NCI-H2171 (cell line): ENCODE results near the gene GDAP2.
"Not testable (repeated sequence)": the region's sequence is repeated elsewhere in the genome, so short reads cannot be mapped to it uniquely, and the experiment has no call there.

Experiments
- DNase-seq: peaks from one replicate; lab custom pipeline; 2025; lab: John Stamatoyannopoulos, UW

Gene GDAP2

DNA sequence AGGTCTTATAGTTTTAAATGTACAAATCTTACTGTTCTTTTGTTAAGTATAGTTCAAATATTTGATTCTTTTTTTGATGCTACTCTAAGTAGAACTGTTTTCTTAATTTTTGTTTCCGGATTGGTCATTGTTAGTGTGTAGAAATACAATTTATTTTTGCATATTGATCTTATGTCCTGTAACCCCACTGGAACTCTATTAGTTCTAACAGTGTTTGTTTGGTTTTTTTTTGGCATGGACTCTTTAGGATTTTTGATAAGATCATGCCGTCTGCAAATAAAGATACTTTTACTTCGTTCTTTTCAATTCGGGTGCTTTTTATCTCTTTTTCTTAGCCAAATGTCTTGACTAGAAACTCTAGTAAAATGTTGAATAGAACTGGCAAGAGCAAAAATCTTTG is 26.5 kb downstream of the GDAP2 start:
- no peak for DNase-seq

DNA sequence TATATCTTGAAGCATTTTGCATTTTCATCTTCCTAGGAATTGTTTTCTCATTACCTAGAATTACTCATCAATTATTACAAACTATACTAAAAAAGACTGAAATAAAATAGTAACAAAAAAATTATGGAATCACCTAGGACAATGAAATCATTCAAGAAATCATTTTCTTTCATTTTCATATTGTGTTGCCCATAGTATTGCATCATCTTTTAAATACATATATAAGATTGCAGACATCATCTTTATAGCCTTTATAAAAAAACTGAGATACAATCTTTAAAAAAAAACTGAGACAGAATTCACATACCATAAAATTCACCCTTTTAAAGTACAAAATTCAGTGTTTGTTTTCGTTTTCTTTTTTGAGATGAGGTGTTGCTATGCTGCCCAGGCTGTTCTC is 29.6 kb downstream of the GDAP2 start:
- no peak for DNase-seq

DNA sequence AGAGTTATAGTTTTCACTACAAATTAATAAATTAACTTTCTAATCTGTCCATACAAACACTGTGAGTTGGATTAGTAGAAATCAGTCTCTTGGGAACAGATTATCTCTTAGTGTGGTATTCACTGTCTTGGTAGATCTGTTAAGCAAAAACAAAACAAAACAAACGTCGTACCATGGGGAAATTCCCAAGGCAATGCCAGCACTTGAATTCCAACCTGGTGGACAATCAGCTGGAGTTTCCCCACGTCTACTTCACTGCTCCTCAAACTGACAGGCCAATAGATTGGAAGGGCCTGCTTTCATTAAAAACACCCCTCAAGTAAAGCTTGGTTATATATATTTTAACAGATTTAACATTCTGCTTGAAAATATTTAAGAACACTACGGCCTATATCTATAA is 31.9 kb downstream of the GDAP2 start:
- no peak for DNase-seq

DNA sequence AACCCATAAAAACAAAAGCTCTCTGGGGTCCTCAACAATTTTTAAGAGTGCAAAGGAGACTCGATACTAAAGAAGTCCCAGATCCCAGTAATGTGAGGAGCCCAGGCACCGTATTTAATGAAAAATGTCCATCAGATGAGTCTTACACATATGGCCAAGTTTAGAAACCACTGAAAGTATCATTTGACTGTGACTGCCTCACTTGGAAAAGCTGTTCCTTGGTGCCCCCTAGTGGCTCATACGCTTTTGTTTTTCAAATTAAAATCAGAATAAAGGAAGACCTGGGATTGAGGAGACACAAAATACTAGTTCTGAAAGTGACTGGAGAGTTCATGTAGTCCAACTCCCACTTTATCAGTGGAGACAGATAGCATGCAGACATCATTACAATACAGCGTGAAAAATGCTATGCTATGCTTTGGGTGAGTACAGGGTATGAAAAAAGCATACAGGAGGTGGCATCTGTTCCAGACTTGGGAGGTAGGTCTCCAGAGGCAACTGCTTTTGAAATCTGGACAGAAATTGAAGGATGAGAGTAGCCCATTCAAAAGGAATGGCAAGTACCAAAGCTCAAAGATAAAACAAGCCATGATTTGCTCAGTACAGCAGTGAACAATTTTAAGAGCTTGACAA is 33.8 kb downstream of the GDAP2 start:
- DNase-seq, result peak; percentile 53

DNA sequence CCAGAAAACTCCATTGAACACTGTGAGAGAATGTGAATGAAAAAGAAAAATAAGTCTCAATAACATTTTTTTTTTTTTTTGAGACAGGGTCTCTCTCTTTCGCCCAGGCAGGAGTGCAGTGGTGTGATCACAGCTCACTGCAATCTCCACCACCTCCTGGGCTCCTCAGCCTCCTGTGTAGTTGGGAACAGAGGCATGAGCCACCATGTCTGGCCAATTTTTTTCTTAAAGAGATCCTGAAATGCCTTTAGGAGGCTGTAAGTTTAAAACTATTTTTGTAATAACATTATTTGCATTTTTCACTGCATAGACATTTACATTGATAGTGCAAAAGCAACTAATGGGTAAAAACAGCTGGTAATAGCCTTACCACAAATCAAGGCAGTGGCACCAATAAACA is 35.3 kb downstream of the GDAP2 start:
- no peak for DNase-seq

DNA sequence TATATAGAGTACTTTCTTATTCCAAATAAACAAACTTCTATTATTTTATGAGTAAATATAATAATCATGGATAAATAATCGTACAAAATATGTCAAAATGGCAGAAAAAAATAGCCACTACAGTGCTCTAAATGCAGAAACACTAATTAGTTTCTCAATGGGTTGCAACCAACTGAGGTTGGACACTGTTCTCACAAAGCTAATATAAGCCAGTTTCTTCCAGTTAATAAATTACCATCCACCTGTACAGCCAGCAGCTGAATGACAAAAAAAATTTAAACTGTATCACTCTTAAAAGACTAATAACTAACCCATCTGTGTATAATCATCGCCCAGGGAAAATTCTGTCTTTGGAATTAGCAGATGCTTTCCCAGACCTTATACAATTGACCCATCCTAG is 36.9 kb downstream of the GDAP2 start:
- no peak for DNase-seq

DNA sequence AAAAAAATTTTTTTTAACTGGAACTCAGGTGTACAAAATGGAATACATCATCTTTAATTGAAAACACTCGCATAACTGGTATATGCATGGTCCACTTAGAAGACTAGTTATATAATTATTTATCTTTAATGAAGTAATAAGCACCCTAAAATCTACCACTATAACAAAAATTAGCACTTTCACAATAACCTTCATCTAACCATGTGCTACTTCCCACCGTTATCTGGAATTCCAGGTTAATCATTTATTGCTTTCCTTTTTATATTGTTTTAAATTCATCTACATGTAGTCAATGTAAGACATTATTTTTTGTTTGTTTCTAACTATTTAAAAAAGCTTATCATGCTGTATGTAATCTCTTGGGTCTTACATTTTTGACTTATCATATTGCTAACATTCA is 39.0 kb downstream of the GDAP2 start:
- DNase-seq, result no peak

DNA sequence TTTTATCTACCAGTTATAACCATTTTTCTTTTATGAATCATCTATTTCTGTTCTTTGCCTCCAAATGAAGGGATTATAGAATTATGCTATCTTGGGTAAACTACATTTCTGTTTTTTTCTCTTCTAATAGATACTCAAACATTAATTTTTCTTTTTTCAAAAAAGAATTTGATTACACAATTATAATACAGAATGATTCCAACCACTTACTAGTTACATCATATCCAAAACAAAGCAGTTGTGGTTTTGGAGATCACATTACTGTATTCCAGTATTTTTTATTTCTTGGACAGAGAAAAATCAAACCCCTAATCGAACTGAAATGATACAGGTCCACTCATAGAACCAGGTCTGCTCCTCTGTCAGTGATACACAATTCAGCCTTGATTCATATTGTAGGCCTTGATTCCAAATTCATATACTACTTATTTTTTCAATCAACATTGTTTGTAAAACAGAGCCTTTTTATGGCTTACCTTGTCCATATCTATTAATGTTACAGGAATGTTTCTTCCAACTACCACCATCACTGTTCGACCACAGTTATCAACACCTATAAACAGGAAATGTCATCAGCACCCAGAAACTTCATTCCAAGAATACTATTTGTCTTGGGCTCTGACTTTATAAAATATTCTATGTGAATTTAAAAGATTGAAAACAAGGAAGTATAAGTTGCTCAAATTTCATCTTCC is 43.2 kb downstream of the GDAP2 start:
- no peak for DNase-seq

DNA sequence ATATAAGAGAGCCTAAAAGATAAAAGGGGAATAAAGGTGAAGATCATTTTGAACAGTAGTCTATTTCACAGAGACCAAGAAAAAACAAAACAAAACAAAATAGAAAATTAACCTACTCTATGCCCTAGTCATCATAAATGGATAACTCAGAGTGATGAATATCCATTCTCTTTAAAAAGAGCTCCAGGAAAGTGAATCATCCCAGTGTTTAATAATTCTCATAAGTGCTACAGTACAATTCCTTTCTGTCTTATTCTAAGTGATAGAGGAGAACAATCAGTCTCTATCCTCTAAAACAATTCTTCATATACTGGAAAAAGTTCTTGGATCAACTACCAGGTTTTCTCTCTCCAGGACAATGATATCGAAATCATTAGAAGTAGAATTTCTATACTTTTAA is 45.8 kb downstream of the GDAP2 start:
- DNase-seq, result no peak

DNA sequence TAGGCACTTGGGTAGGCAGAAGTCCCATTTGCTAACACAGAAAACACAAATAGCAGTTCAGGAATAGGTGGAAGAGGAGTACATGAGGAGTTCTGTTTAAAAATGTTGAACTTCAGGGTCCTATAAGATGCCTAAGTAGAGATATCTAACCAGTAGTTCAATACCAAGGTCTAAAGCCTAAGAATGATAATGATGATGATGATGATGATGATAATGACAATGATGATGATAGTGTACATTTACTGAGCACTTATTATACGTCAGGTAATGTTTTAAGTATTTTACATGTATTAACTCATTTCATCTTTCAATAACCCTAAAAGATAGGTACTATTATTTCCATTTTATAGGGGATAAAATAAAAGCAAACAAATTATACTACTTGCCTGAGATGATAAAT is 50.1 kb downstream of the GDAP2 start:
- DNase-seq, result no peak

DNA sequence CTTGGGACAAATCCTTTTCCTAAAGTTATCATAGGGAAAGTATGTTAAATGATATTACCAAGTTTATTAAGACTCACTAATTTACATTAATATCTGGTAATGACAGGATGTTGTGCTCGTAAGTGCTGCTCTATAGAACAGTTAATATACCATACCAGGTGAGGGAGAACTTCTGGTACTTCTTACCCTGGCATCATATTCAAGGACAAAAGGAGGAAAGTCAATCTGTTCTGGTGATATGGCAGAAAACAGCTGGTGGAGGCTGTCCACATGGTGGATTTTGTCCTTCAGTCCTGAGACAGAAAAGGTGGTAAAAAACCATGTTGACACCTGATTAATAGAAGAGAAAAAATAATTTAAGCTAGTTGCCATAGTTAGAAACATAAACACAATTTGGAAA is 51.6 kb downstream of the GDAP2 start:
- DNase-seq, result no peak

DNA sequence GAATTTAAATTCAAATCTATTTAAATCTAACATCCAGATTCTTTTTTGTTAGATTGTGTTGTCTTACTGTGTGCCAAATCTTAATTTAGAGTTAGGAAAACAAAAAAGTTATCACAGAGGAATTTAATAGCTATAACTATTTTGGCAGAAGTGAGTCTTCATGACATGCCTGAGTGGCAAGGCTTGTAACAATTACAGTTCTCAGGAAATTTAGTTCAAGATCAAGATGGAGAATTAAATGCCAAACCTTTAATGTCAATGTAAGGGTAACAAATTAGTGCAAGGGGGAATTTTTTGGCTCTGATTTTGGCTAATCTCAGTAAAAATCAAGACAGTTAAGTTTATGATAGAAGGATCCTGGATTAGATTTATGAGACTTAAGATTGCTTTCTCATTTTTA is 58.4 kb downstream of the GDAP2 start:
- no peak for DNase-seq

DNA sequence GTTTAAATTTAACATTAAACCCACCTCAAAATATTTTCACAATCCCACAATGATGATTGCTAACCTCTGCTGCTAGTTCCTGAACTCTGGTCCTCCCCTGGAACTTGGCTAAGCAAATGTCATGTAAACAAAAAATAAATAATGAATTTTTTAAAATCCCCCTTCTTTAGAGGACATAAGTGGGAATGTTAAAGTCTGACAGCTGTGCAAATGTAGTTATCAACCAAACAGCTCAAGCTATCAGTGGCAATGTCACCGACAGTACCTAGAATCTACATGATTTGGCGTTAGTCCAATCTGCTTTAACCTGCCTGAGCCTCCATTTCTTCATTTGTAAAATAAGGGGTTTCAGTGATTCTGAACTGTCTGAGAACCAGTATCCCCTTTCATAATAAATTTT is 67.7 kb downstream of the GDAP2 start:
- peak; percentile 37 for DNase-seq

DNA sequence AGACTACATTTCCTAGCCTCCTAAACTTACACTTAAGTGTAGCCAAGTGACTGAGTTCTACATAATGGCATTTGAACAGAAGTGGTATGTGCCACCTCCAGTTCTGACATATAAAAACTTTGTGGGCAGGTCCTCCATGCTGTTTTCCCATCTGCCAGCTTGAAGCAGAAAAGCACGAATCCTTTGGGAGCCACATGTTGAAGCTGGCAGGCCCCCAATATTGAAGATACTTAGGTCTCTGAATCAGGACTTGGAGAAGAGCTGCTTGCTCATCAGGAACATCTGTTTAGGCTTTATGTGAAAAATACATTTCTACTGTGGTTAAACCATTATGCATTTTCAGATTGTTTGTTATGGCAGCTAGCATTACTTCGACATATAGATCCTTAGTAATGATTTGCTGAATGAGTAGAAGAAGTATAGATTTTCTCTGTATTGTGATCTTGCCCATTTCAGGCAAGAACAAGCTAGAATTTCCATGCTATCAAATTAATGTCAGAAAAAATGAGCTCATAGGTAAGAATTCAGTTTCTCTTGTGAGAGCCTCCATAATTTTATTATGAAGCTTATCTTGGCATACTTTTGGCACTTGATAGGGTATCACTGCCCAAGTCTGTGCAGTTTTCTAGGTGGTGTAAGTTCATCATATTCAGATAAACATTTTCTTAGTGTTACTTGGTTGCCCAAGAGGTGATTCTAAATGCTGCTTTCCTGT is 68.4 kb downstream of the GDAP2 start:
- DNase-seq, result peak; percentile 94

DNA sequence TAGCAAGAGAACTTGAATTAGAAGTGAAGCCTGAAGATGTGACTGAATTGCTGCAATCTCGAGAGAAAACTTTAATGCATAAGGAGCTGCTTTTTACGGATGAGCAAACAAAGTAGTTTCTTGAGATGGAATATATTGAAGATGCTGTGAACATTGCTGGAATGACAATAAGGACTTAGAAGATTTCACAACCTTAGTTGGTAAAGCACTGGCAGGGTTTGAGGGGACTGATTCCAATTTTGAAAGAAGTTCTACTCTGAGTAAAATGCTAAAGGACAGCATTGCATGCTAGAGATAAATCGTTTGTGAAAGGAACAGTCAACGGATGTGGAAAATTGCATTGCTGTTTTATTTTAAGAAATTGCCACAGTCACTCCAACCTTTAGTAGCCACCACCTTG is 69.5 kb downstream of the GDAP2 start:
- no peak for DNase-seq

DNA sequence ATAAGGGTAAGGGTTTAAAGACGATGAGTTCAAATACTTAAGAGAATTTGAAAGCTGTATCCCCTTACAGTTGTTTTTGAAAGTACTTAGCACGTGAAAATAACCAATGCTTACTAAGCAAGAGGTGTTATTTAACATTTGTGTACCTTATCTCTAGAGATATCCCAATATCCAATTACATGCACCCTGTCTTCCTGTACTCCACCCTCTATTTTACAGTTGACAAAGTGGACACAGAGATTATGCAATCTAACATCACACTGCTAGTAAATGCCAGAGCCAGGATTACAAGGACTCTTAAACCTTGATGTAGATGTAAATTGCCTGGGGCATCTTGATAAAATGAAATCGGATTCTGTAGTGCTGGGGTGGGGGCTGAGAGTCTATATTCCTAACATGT is 72.0 kb downstream of the GDAP2 start:
- no peak for DNase-seq

DNA sequence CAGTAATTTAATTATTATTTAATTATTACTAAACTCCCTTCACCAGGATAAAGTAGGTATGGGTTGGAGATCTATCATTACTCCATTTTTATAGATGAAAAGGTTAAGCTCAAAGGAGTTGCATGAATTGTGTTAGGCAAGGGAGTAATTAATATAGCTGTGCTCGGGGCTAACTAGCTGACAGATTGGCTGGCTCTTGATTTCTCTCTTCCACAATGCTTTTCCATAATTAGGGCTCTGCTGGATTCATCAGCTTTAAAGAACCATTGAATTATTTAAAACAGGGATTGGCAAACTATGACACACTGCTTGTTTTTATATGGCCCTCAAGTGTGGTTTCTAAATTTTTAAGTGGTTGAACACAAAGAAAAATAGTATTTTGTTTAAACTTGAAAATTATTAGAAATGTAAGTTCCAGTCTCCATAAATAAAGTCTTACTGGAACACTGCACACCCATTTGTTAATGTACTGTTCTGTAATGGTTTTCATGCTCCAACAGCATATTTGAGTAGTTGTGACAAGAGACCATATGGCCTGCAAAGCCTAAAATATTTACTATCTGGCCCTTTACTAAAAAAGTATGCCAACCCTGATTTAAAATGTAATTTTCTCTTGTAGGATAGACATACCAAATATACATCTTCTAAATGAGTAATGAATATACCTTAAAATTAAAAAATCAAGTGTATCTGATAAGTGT is 76.4 kb downstream of the GDAP2 start:
- DNase-seq, result no peak

DNA sequence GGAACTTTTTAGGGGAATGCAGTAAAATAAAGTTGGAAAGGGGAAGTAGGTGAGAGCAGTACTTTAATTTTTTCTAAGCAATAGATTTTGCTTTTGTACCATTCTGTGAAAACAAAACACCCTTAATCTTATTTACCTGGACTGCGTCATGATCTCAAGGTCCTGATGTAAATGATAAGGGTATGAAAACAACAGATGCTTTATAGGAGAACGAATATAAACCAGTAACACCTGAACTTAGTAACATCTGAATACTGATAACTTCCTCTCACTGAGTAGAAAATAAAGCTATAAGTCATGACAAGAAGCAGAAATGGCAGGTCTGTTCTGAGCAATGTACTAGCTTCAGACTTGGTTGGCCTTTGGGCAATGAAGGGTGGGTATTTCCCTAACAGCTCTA is 77.7 kb downstream of the GDAP2 start:
- DNase-seq, result no peak

DNA sequence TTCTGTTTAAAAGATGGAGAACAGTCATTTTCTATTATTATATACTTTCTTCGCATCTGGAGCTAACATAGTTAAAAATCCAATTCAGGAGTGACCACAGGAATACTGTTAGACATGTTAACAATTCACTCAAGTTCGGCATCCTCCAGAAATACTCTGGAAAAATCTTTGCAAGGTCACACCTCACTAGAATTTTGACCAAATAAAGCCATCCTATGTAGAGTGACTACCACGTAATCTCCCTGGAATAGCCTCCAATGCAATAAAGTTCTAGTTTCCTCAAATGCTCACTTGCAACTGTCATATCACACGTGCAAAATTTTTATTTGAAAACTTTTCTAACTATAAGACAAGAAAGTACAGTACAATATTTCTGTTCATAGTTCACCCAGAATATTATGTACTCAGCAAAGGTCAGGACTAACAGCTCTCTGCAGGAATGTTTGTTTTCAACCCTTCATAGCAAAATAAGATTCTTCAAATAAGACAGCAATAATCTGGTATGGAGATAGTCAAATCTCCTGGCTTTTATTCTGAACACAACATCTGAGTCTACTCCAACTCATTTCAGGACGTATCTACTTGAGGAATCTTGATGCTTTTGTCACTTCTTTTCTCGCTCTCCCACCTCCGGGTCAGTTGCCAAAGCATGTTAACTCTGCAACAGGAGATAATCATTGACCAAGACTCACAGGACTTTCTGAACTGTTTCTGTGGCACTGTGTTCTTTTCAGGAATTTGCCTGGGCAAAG is 82.6 kb downstream of the GDAP2 start:
- DNase-seq, result no peak

DNA sequence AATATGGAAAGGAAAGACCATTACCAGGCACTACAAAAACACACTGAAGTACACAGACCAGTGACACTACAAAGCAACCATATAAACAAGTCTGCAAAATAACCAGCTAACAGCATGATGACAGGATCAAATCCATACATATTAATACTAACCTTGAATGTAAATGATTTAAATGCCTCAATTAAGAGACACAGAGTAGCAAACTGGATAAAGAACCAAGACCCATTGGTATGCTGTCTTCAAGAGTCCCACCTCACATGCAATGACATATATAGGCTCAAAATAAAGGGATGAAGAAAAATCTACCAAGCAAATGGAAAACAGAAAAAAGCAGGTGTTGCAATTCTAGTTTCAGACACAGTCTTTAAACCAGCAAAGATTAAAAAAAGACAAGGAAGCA is 84.9 kb downstream of the GDAP2 start:
- not testable (repeated sequence) for DNase-seq

DNA sequence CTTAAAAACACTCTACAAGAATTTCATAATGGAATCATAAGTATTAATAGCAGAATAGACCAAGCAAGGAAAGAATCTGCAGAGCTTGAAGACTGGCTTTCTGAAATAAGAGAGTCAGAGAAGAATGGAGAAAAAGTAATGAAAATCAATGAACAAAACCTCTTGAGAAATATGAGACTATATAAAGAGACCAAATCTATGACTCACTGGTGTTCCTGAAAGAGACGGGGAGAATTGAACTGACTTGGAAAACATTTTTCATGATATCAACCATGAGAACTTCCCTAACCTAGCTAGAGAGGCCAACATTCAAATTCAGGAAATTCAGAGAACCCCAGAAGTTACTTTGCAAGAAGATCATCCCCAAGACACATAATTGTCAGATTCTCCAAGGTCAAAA is 85.6 kb downstream of the GDAP2 start:
- no peak for DNase-seq
